HepG2 (cell line): ENCODE results near the gene LARP1B.

Experiments
- MTA3 ChIP-seq: sonication (generic); formaldehyde crosslinking; IDR thresholded peaks from 2 replicates; pipeline ENCODE4 v1.4.0; 2020; ENCODE audit warnings: missing genetic modification reagents
- MZF1 ChIP-seq: sonication (generic); formaldehyde crosslinking; IDR thresholded peaks from 2 replicates; pipeline ENCODE4 v1.8.1; 2023; ENCODE audit warnings: mild to moderate bottlenecking, missing genetic modification reagents, borderline replicate concordance
- POLR2A ChIP-seq, 2 experiments: IDR thresholded peaks; 2 replicates each; pipeline ENCODE4 v1.6.1; 2011; ENCODE audit warnings: low read depth in 2 of 2, low read length in 2 of 2, mild to moderate bottlenecking in 1 of 2, moderate library complexity in 1 of 2; ENCODE audit not compliant: insufficient read depth in 1 of 2
- SMARCC2 ChIP-seq: fragments of 450-650 bp; IDR thresholded peaks from 2 replicates; pipeline ENCODE4 v1.6.1; 2017; ENCODE audit warnings: antibody characterized with exemption, mild to moderate bottlenecking
- SYNCRIP ChIP-seq: fragments of 200-400 bp; formaldehyde crosslinking; IDR thresholded peaks from 2 replicates; pipeline ENCODE4 v1.6.1; 2018; ENCODE audit warnings: mild to moderate bottlenecking, low read depth, low read length; ENCODE audit not compliant: insufficient read depth
- ZNF30 ChIP-seq: sonication (generic); formaldehyde crosslinking; IDR thresholded peaks from 2 replicates; pipeline ENCODE4 v1.5.0; 2020; ENCODE audit warnings: mild to moderate bottlenecking, missing genetic modification reagents
- ZNF780A ChIP-seq: sonication (generic); formaldehyde crosslinking; IDR thresholded peaks from 2 replicates; pipeline ENCODE4 v1.8.0; 2022; ENCODE audit warnings: mild to moderate bottlenecking, missing genetic modification reagents, moderate library complexity

DNA sequence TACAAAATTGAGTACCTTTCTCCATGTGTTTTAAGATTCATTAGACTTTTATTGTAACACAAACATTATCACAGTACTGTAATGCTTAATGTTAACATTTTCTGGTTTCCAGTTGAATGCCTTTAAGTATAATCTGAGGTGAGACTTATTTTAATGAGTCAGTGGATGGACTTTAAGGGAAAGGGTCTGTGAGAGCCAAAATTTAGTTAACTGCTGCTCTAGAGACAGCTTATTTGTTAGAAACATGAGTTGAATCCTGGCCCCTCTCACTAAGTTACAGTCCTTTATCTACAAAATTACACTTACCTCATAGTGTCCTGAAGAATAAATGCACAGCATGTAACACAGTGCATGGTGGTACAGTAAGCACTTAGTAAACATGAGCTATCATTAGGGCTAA lies 160.5 kb downstream of the LARP1B start:
- TF ChIP-seq ZNF30 (no peak), SYNCRIP (no peak), MTA3 (CRISPR knock-in tag) (no peak), POLR2A (IDR thresholded peaks at IDR 0.05; ENCODE audit: insufficient read depth in 1 of 2, low read depth in 2 of 2, low read length in 2 of 2) (no peak), ZNF780A (CRISPR knock-in tag) (no peak), SMARCC2 (no peak), MZF1 (no peak)
